A549 treated with Hydrocortisone at 1 μM for 4 hours (cell line): ENCODE data around the gene IRX2. TPM values are rescaled to one million over a fixed set of nuclear protein-coding genes. Genes with fewer than 3 reads are reported as not detected.

Experiments
- total RNA-seq: library from RNA; stranded (reverse); fragments of 200-300 nt; extraction: Qiagen RNA extraction; gene quantifications from 5 replicates; pipeline ENCODE4 v1.2.3, GENCODE V29; 2022

The IRX2 gene
- 1.4 to 2.1 TPM (median 1.7 TPM) in 5 replicates for total RNA-seq

DNA sequence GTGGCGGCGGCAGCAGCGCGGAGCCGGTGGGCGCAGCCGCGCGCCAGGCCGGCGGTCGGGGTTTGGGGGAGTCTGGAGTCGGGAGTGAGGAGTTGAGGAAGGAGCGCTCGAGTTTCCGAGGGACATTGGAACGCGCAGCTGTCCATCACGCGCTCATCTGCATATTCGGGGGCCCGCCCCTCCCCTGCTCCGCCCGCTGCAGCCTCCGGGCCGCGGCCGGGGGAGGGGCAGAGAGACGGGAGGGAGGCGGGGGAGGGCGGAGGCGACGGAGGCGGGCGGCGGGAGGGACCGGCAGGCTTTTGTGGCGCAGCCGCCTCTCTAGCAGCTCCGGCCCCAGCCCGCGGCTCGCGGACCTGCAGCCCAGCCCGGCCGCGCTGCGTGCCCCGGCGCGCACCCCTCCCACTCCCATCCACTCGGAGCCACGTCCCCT, at the start of gene IRX2:
IRX2 (minus strand) TSS at position 86 of the 430 bp plus-strand sequence. CDS start 264 bp downstream, outside the sequence.

